ENCODE results near the gene TSPAN3. TPM values are rescaled to one million over a fixed set of nuclear protein-coding genes. Genes with fewer than 3 reads are reported as not detected.

The TSPAN3 gene
- total RNA-seq, 1 donor from 2014 or later = 80.3 TPM

- TF ChIP-seq POLR2A (IDR thresholded peaks at IDR 0.05) (no peak), CTCF (IDR thresholded peaks at IDR 0.05) (no peak), POLR2AphosphoS5 (IDR thresholded peaks at IDR 0.05; ENCODE audit: insufficient read depth in 1 of 2, low read depth in 1 of 2) (no peak)
- H3K9me3 ChIP-seq = no peaks in the 10 kb centered on the region
- no peak overlapping the region for H3K27ac ChIP-seq
- H3K27me3 ChIP-seq = no peaks in the 10 kb centered on the region
- intact Hi-C loops (cut with DNase I) = loop anchor here (5.0 kb wide), 1 partner anchor 524 kb away; no protein-coding TSS in a partner anchor
- no peaks in the 10 kb centered on the region for H3K36me3 ChIP-seq
- peaks cover 4% of the 10 kb centered on the region for H3K4me1 ChIP-seq
- no peak overlapping the region for H3K4me3 ChIP-seq
- DNase-seq (ENCODE audit: extremely low spot score in 2 of 2) = no peak
Measured at GRCh38 chr15:77022646-77023575, 48.0 kb downstream of the TSPAN3 start.

GRCh38 chr15:77021803-77022381 is 49.0 kb downstream of the TSPAN3 start:
- Histone ChIP-seq H3K4me1 (no peaks in the 10 kb centered on the region), H3K27ac (no peak overlapping the region), H3K4me3 (no peak overlapping the region), H3K9me3 (no peaks in the 10 kb centered on the region), H3K27me3 (no peaks in the 10 kb centered on the region), H3K36me3 (no peaks in the 10 kb centered on the region)
- intact Hi-C loops (cut with DNase I) = loop anchor here (5.0 kb wide), 1 partner anchor 525 kb away; no protein-coding TSS in a partner anchor
- no peak for TF ChIP-seq POLR2A (IDR thresholded peaks at IDR 0.05)
- TF ChIP-seq POLR2AphosphoS5 (IDR thresholded peaks at IDR 0.05; ENCODE audit: insufficient read depth in 1 of 2, low read depth in 1 of 2) = peak in 1 of 2 donors; percentile 41
- TF ChIP-seq CTCF (IDR thresholded peaks at IDR 0.05) = no peak
- DNase-seq (ENCODE audit: extremely low spot score in 2 of 2) = no peak

- no peaks in the 10 kb centered on the region for H3K9me3 ChIP-seq
- H3K36me3 ChIP-seq = no peaks in the 10 kb centered on the region
- intact Hi-C loops (cut with DNase I) = loop anchor here (5.0 kb wide), 1 partner anchor 526 kb away; no protein-coding TSS in a partner anchor
- H3K4me3 ChIP-seq = no peak overlapping the region
- no peak for TF ChIP-seq POLR2A (IDR thresholded peaks at IDR 0.05)
- no peak for TF ChIP-seq POLR2AphosphoS5 (IDR thresholded peaks at IDR 0.05; ENCODE audit: insufficient read depth in 1 of 2, low read depth in 1 of 2)
- TF ChIP-seq CTCF (IDR thresholded peaks at IDR 0.05) = no peak
- H3K27ac ChIP-seq = no peak overlapping the region
- H3K27me3 ChIP-seq = no peaks in the 10 kb centered on the region
- no peaks in the 10 kb centered on the region for H3K4me1 ChIP-seq
- DNase-seq (ENCODE audit: extremely low spot score in 2 of 2) = no peak
Measured at GRCh38 chr15:77021088-77021481, 49.8 kb downstream of the TSPAN3 start.

GRCh38 chr15:77020348-77021087 is 50.4 kb downstream of the TSPAN3 start:
- H3K27ac ChIP-seq = no peak overlapping the region
- H3K9me3 ChIP-seq = no peaks in the 10 kb centered on the region
- DNase-seq (ENCODE audit: extremely low spot score in 2 of 2) = no peak
- no peaks in the 10 kb centered on the region for H3K27me3 ChIP-seq
- intact Hi-C loops (cut with DNase I) = loop anchor here (5.0 kb wide), 1 partner anchor 527 kb away; no protein-coding TSS in a partner anchor
- H3K4me3 ChIP-seq = no peak overlapping the region
- no peak for TF ChIP-seq POLR2AphosphoS5 (IDR thresholded peaks at IDR 0.05; ENCODE audit: insufficient read depth in 1 of 2, low read depth in 1 of 2)
- TF ChIP-seq POLR2A (IDR thresholded peaks at IDR 0.05) = no peak
- TF ChIP-seq CTCF (IDR thresholded peaks at IDR 0.05) = no peak
- no peaks in the 10 kb centered on the region for H3K36me3 ChIP-seq
- no peaks in the 10 kb centered on the region for H3K4me1 ChIP-seq

Data from vagina (tissue), 2 donors.